ENCODE data around the gene LSAMP. TPM values are rescaled to one million over a fixed set of nuclear protein-coding genes. Genes with fewer than 3 reads are reported as not detected.

The LSAMP gene
- total RNA-seq, 1 experiment from 2014 or later: not detected

DNA sequence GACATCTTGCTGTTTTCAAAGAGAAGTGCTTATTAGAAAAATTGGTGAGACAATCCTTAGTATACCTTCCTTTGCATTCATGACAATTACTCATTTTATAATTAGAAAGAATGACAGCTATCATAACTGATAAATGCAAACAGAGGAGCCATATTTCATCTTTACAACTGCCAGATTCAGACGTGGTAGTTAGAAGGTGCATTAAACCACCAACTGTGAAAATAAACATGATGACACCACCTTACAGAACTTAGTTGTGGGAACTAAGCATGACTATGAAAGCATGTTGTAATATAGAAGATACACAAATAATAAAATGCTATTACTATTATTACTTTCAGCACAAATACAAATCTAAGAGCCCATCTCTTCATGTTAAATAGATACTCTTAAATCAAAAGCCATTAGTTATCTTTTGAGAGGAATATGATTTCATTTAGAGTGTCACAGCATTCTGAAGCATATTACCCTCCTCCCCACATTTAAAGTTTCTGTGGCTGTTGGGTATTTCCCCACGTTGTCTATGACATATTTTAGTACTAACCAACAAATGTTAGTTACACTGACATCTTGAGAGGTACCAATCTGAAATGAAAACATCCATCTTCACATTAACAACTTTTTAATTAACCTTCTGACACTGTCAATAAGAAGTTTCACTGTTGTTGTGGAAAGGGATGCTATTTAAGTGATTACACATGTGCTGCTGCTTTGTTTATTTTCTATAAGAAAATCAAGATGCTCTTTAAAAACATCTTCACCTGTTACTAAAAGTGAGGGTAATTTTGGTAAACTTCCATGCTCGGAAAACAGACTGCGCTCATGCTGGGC, 163.8 kb downstream of the LSAMP start:
- Histone ChIP-seq H4K20me1 (ENCODE audit: insufficient read depth) (no peaks in the 10 kb centered on the region), H3K27ac (no peak overlapping the region), H3K4me1 (replicated peaks; ENCODE audit: insufficient read depth) (no peaks in the 10 kb centered on the region), H3K9me3 (ENCODE audit: insufficient read depth, low read depth) (no peaks in the 10 kb centered on the region; the same call in 1 of the 2 replicates), H3K27me3 (ENCODE audit: insufficient read depth, low read depth) (no peaks in the 10 kb centered on the region), H2AFZ (no peak overlapping the region), H3K4me2 (no peak overlapping the region), H3K4me3 (no peak overlapping the region), H3K79me2 (ENCODE audit: low read depth) (no peaks in the 10 kb centered on the region), H3K9me2 (ENCODE audit: insufficient read depth) (no peaks in the 10 kb centered on the region; the same call in 1 of the 2 replicates), H3F3A (ENCODE audit: insufficient read depth, low read depth) (no peaks in the 10 kb centered on the region), H3K36me3 (ENCODE audit: low read depth) (no peaks in the 10 kb centered on the region)
- BruUV-seq (replicated peaks): no TSS peak
- ChIA-PET POLR2A (ENCODE audit: unreplicated experiment) (no interaction called here), CTCF (no interaction called here)
- intact Hi-C loops (cut with micrococcal nuclease; ENCODE audit: unreplicated experiment): no loop called here
- no peak for DNase-seq
- TF ChIP-seq EZH2 (IDR thresholded peaks at IDR 0.05; ENCODE audit: low read depth): no peak
- TF ChIP-seq, protein P1, sequence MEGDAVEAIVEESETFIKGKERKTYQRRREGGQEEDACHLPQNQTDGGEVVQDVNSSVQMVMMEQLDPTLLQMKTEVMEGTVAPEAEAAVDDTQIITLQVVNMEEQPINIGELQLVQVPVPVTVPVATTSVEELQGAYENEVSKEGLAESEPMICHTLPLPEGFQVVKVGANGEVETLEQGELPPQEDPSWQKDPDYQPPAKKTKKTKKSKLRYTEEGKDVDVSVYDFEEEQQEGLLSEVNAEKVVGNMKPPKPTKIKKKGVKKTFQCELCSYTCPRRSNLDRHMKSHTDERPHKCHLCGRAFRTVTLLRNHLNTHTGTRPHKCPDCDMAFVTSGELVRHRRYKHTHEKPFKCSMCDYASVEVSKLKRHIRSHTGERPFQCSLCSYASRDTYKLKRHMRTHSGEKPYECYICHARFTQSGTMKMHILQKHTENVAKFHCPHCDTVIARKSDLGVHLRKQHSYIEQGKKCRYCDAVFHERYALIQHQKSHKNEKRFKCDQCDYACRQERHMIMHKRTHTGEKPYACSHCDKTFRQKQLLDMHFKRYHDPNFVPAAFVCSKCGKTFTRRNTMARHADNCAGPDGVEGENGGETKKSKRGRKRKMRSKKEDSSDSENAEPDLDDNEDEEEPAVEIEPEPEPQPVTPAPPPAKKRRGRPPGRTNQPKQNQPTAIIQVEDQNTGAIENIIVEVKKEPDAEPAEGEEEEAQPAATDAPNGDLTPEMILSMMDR (conservative IDR thresholded peaks at IDR 0.05): no peak

DNA sequence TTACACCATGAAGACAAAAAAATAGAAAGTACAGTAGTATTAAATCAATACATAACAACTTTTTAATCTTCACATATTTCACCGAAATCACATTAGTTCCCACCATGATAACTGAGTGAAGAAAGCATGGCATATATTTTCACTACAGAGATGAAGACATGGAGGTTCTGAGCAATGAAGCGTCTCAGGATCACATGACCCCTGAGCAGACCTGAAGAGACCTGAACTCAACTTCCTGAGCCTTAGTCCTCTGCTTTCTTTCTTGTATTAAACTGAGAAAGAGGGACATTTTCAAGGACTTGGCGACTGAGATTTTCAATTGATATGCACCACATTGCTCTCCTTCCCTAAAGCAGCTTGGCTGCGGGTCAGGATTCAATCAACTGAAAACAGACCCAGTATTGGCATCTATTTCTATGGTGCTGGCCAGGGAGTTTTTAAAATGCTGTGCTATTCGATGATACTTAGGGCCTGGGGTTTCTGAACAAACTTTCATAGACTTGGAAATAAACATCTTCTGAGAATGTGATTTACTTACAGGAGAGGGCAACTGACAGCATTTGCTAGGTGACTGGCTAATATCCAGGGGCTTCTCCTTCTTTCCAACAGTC, 165.1 kb downstream of the LSAMP start:
- H3K36me3 ChIP-seq (ENCODE audit: low read depth): no peaks in the 10 kb centered on the region
- H3K27me3 ChIP-seq (ENCODE audit: insufficient read depth, low read depth): no peaks in the 10 kb centered on the region
- no peak overlapping the region for H2AFZ ChIP-seq
- intact Hi-C loops (cut with micrococcal nuclease; ENCODE audit: unreplicated experiment): no loop called here
- H3K4me3 ChIP-seq: no peak overlapping the region
- no peaks in the 10 kb centered on the region; the same call in 1 of the 2 replicates for H3K9me3 ChIP-seq (ENCODE audit: insufficient read depth, low read depth)
- ChIA-PET CTCF (no interaction called here), POLR2A (ENCODE audit: unreplicated experiment) (no interaction called here)
- H3F3A ChIP-seq (ENCODE audit: insufficient read depth, low read depth): no peaks in the 10 kb centered on the region
- no peak for TF ChIP-seq EZH2 (IDR thresholded peaks at IDR 0.05; ENCODE audit: low read depth)
- TF ChIP-seq, protein P1 (conservative IDR thresholded peaks at IDR 0.05): no peak
- H3K4me2 ChIP-seq: no peak overlapping the region
- no peaks in the 10 kb centered on the region for H3K4me1 ChIP-seq (replicated peaks; ENCODE audit: insufficient read depth)
- no peaks in the 10 kb centered on the region for H4K20me1 ChIP-seq (ENCODE audit: insufficient read depth)
- no TSS peak for BruUV-seq (replicated peaks)
- H3K27ac ChIP-seq: no peak overlapping the region
- no peaks in the 10 kb centered on the region; the same call in 1 of the 2 replicates for H3K9me2 ChIP-seq (ENCODE audit: insufficient read depth)
- no peaks in the 10 kb centered on the region for H3K79me2 ChIP-seq (ENCODE audit: low read depth)
- no peak for DNase-seq

DNA sequence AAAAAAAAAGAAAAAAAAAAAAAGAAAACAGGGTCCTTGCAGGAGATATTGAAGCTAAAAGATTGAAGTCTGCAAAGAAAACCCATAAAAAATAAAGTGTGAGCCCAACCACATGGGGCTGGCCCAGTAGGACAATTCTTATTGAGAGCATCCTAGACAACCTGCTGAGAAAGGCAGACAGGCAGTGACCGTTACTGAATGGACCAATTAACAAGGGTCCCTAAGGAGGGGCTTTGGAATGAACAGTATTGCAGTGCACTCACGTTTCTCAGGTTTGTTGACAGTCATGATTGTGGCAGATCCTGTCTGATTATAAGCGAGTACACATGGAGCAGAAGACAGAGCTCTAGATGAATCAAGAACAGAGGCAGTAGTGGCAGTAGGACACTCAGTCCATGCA, 168.6 kb downstream of the LSAMP start:
- BruUV-seq (replicated peaks): no TSS peak
- Histone ChIP-seq H3K27me3 (ENCODE audit: insufficient read depth, low read depth) (no peaks in the 10 kb centered on the region), H3K4me3 (no peak overlapping the region), H3K27ac (no peak overlapping the region), H3K36me3 (ENCODE audit: low read depth) (no peaks in the 10 kb centered on the region), H3K79me2 (ENCODE audit: low read depth) (no peaks in the 10 kb centered on the region), H4K20me1 (ENCODE audit: insufficient read depth) (no peaks in the 10 kb centered on the region), H2AFZ (no peak overlapping the region), H3F3A (ENCODE audit: insufficient read depth, low read depth) (no peaks in the 10 kb centered on the region), H3K4me2 (no peak overlapping the region), H3K9me3 (ENCODE audit: insufficient read depth, low read depth) (no peaks in the 10 kb centered on the region; the same call in 1 of the 2 replicates), H3K9me2 (ENCODE audit: insufficient read depth) (no peaks in the 10 kb centered on the region), H3K4me1 (replicated peaks; ENCODE audit: insufficient read depth) (no peaks in the 10 kb centered on the region)
- ChIA-PET POLR2A (ENCODE audit: unreplicated experiment) (no interaction called here), CTCF (no interaction called here)
- DNase-seq: no peak
- intact Hi-C loops (cut with micrococcal nuclease; ENCODE audit: unreplicated experiment): no loop called here
- TF ChIP-seq EZH2 (IDR thresholded peaks at IDR 0.05; ENCODE audit: low read depth): no peak
- TF ChIP-seq, protein P1 (conservative IDR thresholded peaks at IDR 0.05): no peak

All from PC-9 (cell line).